DOHH2 (cell line): ENCODE measurements around the gene DLG5.

Source experiments
- H3F3A ChIP-seq: fragments of 200-600 bp; sonication (generic), shearing (Covaris generic); 2 replicates; pipeline ENCODE4 v1.6.0; 2016; ENCODE audit warnings: antibody characterized with exemption, mild to moderate bottlenecking; ENCODE audit not compliant: control insufficient read depth, insufficient read depth
- H3K27ac ChIP-seq: fragments of 200-600 bp; sonication (generic); 2 replicates; pipeline ENCODE4 v1.5.1; 2014; ENCODE audit warnings: low read depth, mild to moderate bottlenecking, low read length, moderate library complexity
- H3K27me3 ChIP-seq: fragments of 200-600 bp; sonication (generic); 2 replicates; pipeline ENCODE4 v1.6.1; 2014; ENCODE audit warnings: mild to moderate bottlenecking, low read length, mixed read lengths; ENCODE audit not compliant: control insufficient read depth
- H3K36me3 ChIP-seq: fragments of 200-600 bp; sonication (generic); 2 replicates; pipeline ENCODE4 v1.6.1; 2014; ENCODE audit warnings: mild to moderate bottlenecking, low read length, moderate library complexity, mixed read lengths; ENCODE audit not compliant: control insufficient read depth
- H3K4me1 ChIP-seq: fragments of 200-600 bp; sonication (generic); 2 replicates; pipeline ENCODE4 v1.6.1; 2014; ENCODE audit warnings: mild to moderate bottlenecking, low read length, mixed read lengths; ENCODE audit not compliant: control insufficient read depth
- H3K4me2 ChIP-seq: fragments of 200-600 bp; sonication (generic); 2 replicates; pipeline ENCODE4 v1.6.0; 2014; ENCODE audit warnings: mild to moderate bottlenecking, low read length, moderate library complexity
- H3K4me3 ChIP-seq: fragments of 200-600 bp; sonication (generic); 2 replicates; pipeline ENCODE4 v1.5.1; 2014; ENCODE audit warnings: mild to moderate bottlenecking, low read length, mixed read lengths
- H3K79me2 ChIP-seq: fragments of 200-600 bp; sonication (generic); 2 replicates; pipeline ENCODE4 v1.6.1; 2014; ENCODE audit warnings: mild to moderate bottlenecking, low read length, mixed read lengths; ENCODE audit not compliant: control insufficient read depth
- H3K9me2 ChIP-seq: fragments of 200-600 bp; sonication (generic); replicated peaks from 2 replicates; pipeline ENCODE4 v1.6.1; 2014; ENCODE audit warnings: mild to moderate bottlenecking, low read length, mixed read lengths; ENCODE audit not compliant: control insufficient read depth
- H3K9me3 ChIP-seq: fragments of 200-600 bp; sonication (generic); 2 replicates; pipeline ENCODE4 v1.6.1; 2014; ENCODE audit warnings: antibody characterized with exemption, low read length, mixed read lengths; ENCODE audit not compliant: control insufficient read depth, insufficient read depth
- H4K20me1 ChIP-seq: fragments of 200-600 bp; sonication (generic); 2 replicates; pipeline ENCODE4 v1.6.0; 2014; ENCODE audit warnings: low read depth, mild to moderate bottlenecking, antibody characterized with exemption, low read length, moderate library complexity; ENCODE audit not compliant: control insufficient read depth, insufficient read depth
- CTCF ChIP-seq: fragments of 200-600 bp; sonication (generic); IDR thresholded peaks from one replicate; pipeline ENCODE4 v1.5.1; 2014; ENCODE audit warnings: antibody characterized with exemption, mild to moderate bottlenecking, low read depth, low read length; ENCODE audit not compliant: poor library complexity, severe bottlenecking
- EZH2phosphoT487 ChIP-seq: fragments of 200-600 bp; sonication (generic); IDR thresholded peaks from 2 replicates; pipeline ENCODE4 v1.6.1; 2017; ENCODE audit warnings: borderline replicate concordance, mild to moderate bottlenecking, antibody characterized with exemption, low read length, moderate library complexity, mixed read lengths

The DLG5 gene

GRCh38 chr10:77941790-77942189 is 15.2 kb upstream of the DLG5 start:
- H3K27me3 ChIP-seq = no peaks in the 10 kb centered on the region
- H3K27ac ChIP-seq = no peak overlapping the region
- H3K4me1 ChIP-seq = no peaks in the 10 kb centered on the region
- no peak overlapping the region for H3K4me2 ChIP-seq
- no peaks in the 10 kb centered on the region for H3K9me3 ChIP-seq
- H3K79me2 ChIP-seq = no peaks in the 10 kb centered on the region
- no peaks in the 10 kb centered on the region for H4K20me1 ChIP-seq
- TF ChIP-seq CTCF (no peak), EZH2phosphoT487 (no peak)
- no peak overlapping the region for H3K4me3 ChIP-seq
- no peaks in the 10 kb centered on the region for H3K36me3 ChIP-seq
- no peaks in the 10 kb centered on the region for H3K9me2 ChIP-seq
- no peaks in the 10 kb centered on the region for H3F3A ChIP-seq

GRCh38 chr10:77940627-77941026 is 14.1 kb upstream of the DLG5 start:
- H3K9me3 ChIP-seq = no peaks in the 10 kb centered on the region
- H3F3A ChIP-seq = no peaks in the 10 kb centered on the region
- no peaks in the 10 kb centered on the region for H3K9me2 ChIP-seq
- H4K20me1 ChIP-seq = no peaks in the 10 kb centered on the region
- H3K4me2 ChIP-seq = no peak overlapping the region
- H3K4me1 ChIP-seq = no peaks in the 10 kb centered on the region
- no peaks in the 10 kb centered on the region for H3K27me3 ChIP-seq
- TF ChIP-seq CTCF (no peak), EZH2phosphoT487 (no peak)
- no peak overlapping the region for H3K27ac ChIP-seq
- no peak overlapping the region for H3K4me3 ChIP-seq
- H3K79me2 ChIP-seq = no peaks in the 10 kb centered on the region
- no peaks in the 10 kb centered on the region for H3K36me3 ChIP-seq

GRCh38 chr10:77940225-77940624 is 13.7 kb upstream of the DLG5 start:
- Histone ChIP-seq H3K36me3 (no peaks in the 10 kb centered on the region), H3K27ac (no peak overlapping the region), H4K20me1 (no peaks in the 10 kb centered on the region), H3K4me1 (no peaks in the 10 kb centered on the region), H3K9me2 (no peaks in the 10 kb centered on the region), H3K9me3 (no peaks in the 10 kb centered on the region), H3F3A (no peaks in the 10 kb centered on the region), H3K27me3 (no peaks in the 10 kb centered on the region), H3K79me2 (no peaks in the 10 kb centered on the region), H3K4me3 (no peak overlapping the region), H3K4me2 (no peak overlapping the region)
- TF ChIP-seq CTCF (no peak), EZH2phosphoT487 (no peak)

- no peaks in the 10 kb centered on the region for H3K36me3 ChIP-seq
- no peak for TF ChIP-seq EZH2phosphoT487
- H3K4me1 ChIP-seq = no peaks in the 10 kb centered on the region
- H3K9me3 ChIP-seq = no peaks in the 10 kb centered on the region
- H3K27ac ChIP-seq = no peak overlapping the region
- H3K27me3 ChIP-seq = no peaks in the 10 kb centered on the region
- no peaks in the 10 kb centered on the region for H3K79me2 ChIP-seq
- H3K4me3 ChIP-seq = no peak overlapping the region
- H4K20me1 ChIP-seq = no peaks in the 10 kb centered on the region
- H3F3A ChIP-seq = no peaks in the 10 kb centered on the region
- no peaks in the 10 kb centered on the region for H3K9me2 ChIP-seq
- no peak overlapping the region for H3K4me2 ChIP-seq
Observed at GRCh38 chr10:77939561-77940001, 13.0 kb upstream of the DLG5 start.
